DMS153 treated with DMSO at 0.1 percent for 48 hours (cell line): ENCODE measurements around the gene TRAPPC3L.

ENCODE experiments used
- DNase-seq: peaks from one replicate; lab custom pipeline; 2025; ENCODE audit not compliant: unreplicated experiment; lab: John Stamatoyannopoulos, UW

TRAPPC3L gene

DNA sequence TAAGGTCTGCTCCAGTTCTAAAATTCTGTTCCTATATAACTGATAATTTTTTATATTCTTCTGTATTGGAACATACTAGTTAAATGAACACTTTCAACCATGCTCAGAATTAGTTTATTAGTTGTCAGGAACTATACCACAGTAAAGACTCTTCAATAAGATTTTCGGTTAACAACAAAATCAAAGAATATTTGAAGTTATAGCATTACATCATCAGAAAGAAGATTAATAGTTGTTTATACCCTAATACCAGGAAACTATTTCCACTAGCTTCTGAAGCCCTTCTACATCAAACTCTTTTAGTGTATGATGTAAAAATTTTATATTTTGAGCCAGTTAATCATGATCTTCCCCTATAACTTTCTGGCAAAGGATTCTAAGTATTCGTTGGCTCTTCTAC, 14.6 kb upstream of the TRAPPC3L start:
- DNase-seq: no peak

GRCh38 chr6:116557893-116558292, 12.4 kb upstream of the TRAPPC3L start:
- DNase-seq: peak; percentile 2

DNA sequence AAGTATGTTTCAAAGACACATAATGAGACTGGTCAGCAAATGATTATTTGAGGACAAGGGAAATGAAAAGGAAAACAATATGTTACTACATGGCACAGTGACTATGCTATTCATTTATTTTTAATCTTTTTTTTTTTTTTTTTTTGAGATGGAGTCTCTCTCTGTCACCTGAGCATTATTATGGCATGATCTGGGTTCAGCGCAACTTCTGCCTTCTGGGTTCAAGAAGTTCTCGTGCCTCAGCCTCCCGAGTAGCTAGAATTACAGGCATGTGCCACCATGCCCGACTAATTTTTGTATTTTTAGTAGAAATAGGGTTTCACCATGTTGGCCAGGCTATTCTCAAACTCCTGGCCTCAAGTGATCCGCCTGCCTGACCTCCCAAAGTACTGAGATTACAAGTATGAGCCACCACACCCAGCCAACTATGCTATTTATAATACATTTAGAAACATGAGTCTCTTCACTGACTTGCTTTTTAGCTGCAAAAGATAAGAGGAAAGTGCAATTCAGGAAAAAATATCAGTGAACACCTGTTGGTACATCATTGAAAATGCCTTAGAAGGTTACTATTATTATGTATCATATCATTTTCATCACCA, 11.4 kb upstream of the TRAPPC3L start:
- no peak for DNase-seq

GRCh38 chr6:116556065-116556464, 10.6 kb upstream of the TRAPPC3L start:
- DNase-seq: no peak

GRCh38 chr6:116553451-116553850, 8.0 kb upstream of the TRAPPC3L start, which contains the start of gene CALHM4:
Gene CALHM4, plus strand, starts transcription at chr6:116553751. Its CDS starts 43 bp downstream, at chr6:116553794.
- DNase-seq: no peak

DNA sequence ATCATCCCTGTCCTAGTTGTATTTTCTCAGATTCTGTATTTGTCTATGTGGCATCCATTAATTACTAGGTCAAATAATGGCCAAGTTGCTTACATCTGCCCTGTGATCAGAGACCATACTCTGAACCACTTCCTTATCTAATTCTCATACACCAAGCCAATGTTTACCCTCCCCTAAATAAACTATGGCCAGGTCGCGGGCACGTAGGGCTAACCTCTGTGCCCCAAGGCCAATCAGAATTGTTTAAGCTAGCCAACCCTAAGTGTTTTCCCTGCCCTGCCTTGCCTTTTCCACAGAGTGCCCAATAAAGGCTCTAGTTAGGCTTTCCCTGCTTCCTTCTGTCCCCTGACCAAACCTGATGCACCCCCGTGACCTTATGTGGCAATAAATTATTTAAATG, 5.3 kb upstream of the TRAPPC3L start:
- no peak for DNase-seq

GRCh38 chr6:116547358-116547757, 1.9 kb upstream of the TRAPPC3L start:
- DNase-seq: no peak

GRCh38 chr6:116543149-116543548, 2.3 kb downstream of the TRAPPC3L start:
- DNase-seq: no peak

DNA sequence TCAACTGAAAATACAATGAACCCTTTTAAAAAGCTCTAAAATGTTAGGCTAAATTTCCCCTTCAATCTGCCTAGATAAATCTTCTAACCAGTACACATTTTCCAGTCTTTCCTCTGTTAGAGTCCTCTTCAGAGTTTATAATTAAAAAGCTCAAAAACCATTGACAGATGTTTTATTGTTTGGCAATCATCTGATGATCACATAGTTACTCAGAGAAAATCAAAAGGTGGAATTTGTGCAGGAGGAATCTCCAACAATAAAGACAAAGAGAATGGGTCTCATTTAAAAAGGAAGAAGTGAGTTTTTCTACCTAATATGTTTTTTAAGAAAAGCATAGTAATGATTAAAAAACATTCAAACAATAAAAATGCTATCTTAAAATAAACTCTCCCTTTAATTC, 3.1 kb downstream of the TRAPPC3L start:
- DNase-seq: no peak

GRCh38 chr6:116536216-116536621, 9.3 kb downstream of the TRAPPC3L start:
- DNase-seq: peak; percentile 32

DNA sequence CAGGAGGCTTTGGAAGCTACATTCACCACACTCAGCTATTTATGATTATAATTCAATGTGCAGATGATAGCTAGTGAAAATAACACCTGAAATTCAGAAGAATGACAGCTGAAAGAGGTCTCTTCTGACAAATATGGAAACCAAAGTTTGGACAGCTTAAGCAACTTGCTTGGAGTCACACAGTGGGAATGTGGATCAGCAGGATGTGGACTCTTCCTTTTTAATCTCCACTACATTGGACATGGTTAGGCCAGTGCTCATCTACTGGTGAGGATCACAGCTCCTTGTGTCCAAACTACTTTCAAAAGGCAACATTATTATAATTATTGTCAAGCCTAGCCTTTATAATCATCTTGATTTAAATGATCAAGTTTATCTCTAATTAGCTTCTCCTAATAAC, 10.4 kb downstream of the TRAPPC3L start:
- no peak for DNase-seq

DNA sequence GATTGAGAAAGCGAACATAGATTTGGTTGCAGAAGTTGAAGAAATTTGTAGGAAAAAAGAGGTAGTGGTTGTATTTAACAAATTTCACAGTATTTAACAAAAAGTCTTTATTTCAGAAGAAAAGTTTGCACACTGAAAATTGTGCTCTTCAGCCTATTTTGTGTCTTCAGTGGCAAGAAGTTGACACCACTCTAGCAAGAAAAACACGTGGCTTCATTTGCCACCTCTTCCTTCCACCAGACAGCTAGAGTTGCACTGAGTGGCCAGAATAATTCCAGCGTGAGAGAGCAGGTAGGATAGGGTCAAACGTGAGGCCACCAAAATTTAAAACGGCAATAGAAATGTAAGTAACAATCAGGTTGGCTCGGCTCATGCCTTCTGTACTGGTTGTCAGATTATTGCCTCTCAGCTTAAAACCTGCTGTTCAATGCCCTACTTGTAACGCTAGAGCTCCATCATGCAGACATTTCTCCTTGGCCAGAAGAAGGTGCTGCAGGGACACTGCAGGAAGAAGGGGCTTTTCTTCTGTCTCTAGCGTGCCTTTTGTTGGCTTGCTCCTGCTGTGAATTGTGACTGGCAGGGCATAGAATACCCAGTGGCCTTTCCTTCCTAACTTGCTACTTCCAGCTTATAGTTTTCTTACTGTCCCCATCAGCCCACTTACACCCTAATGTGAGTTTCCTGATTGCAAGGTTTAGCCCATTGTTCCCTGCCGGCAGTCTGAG, 12.1 kb downstream of the TRAPPC3L start:
- DNase-seq: no peak

- peak; percentile 24 for DNase-seq
Observed at GRCh38 chr6:116531675-116532570, 13.6 kb downstream of the TRAPPC3L start.

DNA sequence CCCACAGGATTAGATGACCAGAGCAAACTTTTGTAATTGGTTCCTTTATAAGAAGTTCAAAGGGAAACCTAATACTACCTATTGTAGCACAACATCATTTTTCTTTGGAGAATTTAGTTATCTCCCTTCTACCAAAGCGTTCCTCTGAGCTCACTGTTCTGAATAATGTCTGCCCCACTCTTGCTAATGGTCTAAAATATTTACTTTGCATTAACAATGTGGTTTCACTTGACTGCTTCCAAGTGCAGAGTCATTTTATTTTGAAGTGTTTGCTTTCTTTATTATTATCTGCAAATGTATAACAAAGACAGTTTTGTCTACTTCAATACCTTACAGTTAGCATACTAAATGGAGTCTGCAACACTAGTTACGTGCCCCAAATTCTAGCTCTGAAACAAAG, 15.0 kb downstream of the TRAPPC3L start:
- DNase-seq: peak; percentile 87

DNA sequence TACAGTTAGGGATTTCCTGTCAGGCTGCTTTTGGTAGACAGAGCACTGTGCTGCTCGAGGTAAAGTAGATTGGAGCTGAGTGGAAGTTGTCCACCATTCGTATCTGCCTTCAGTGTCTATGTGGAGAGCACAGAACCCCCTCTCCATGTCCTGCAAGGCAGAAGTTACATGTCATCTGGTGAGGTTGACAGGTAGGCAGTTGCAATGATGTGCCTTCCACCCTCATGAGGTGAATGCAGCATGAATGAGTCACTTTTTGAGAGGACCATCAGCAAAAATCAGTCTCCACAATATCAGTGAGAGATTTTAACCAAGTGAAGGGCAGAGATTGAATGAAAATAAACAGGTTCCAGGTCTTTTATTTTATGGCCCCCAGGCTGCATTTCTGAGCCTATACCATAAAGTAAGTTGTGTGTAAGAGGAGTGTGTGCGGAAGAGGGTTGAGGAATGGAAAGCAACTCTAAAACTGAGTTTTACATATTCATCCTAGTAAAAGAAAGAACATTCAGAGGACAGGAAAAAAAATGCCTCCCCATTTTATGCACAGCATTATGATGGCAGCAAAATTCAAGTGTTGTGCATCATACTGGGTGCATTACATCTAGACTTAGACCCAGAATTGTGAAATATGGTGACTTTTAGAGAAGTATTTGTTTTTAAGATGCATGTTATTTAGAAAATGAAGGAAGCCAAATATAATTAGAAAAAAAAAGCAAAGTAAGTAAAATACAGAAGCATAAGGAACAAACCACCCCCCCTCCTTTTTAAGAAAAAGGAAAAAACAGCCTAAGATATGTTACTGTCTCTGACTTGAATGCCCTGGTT, 15.8 kb downstream of the TRAPPC3L start:
- DNase-seq: no peak

DNA sequence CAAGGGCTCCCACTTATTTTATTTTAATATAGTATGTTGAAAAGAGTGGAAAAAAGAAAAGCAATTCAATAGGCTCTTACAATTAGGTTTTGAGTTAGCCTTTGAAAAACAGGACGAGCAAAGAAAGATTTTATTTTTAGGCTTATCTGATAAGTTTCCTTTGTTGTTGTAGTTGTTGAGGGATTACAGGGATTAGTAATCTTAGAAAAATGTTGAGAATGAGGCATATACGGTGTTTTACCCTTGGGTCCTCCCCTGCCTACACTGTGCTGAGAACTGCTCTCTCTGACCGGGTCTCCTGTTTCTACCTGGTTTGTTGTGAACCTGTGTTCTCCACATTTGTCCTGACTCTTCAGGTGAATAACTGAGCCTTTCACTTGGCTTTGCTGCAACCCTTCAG, 16.7 kb downstream of the TRAPPC3L start:
- DNase-seq: no peak

GRCh38 chr6:116528133-116528532, 17.4 kb downstream of the TRAPPC3L start:
- DNase-seq: no peak

DNA sequence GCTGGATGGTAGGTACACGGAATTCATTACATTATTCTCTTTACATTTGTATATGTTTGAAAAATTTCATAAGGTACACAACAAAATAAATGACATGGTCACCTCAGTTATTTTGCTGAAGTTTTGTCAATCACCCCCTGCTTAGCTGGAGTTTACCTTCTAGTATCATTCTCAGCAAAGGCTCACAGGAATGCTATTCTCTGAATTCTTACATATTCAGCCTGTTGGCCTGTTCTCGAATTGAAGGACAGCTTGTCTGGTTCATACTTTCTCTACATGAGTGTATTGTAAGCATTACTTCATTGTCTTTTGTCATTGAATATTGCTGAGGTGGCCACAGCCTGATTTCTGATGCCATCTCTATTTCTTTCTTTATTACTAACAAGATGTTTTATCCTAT, 21.2 kb downstream of the TRAPPC3L start:
- no peak for DNase-seq

DNA sequence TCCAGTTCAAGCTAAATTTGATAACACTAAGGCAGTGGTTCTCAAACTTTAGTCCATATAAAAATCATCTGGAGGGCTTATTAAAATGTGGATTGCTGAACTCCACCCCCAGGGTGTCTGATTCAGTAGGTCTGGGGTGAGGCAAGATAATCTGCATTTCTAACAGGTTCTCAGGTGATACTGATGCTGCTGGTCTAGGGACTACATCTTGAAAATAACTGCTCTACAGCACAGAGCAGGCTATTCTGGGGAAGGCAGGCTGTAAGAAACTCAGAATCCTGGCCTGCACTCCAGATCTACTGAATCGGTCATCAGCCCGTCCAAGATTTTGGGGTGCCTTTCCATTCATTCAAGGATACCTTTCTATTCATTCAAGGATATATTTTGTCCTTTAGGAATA, 22.6 kb downstream of the TRAPPC3L start:
- no peak for DNase-seq

DNA sequence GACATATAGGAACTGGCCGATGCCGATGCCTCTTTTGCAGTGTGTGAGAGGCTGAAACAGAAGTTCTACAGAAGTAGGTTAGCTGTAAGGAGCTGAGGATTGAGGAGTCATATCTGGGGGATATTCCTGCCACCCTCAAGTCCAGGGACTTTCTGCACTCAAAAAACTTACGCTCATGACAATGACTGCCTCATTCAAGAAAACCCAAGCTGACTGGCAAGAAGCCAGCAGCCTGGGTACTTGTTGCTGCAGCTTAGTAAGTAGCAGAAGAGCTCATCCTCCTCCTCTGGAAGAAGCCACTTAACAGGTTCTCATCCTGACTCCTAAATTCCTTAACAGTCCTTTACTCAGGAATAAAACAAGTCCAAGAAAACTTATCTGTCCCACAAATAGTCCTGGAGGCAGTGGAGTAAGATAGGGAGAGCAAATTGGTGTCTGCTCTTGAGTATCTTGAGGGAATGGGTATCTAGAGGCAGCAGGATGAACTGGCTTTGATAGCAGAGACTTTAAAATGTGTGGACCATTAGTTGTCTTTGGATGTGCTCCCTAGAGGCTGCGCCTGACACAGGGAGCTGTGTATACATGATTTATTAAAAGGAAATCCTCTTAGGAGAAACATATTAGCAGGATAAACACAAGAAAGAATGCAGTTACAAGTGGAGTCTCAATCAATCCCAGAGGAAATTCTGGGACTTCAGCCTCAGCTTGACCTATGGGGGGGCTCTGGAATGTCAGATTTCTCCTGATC, 26.7 kb downstream of the TRAPPC3L start:
- no peak for DNase-seq
